K562 (cell line): ENCODE measurements around the gene TMLHE. TPM values are rescaled to one million over a fixed set of nuclear protein-coding genes. Genes with fewer than 3 reads are reported as not detected.

Source experiments
- ATAC-seq: fragments of 200-7000 bp; cut with Tn5 transposase; 3 replicates; pipeline ENCODE4 v1.9.1; 2020; ENCODE audit warnings: moderate library complexity
- BruUV-seq: library from RNA; stranded (reverse); fragments of 400-500 nt; replicated peaks from 2 replicates; lab custom pipeline; 2021; lab: Mats Ljungman, UMichigan
- CTCF ChIA-PET: fragments of 300-600 bp; formaldehyde crosslinking; extraction: SDS; loops from one replicate; lab custom pipeline; 2021; ENCODE audit warnings: low intra/inter-chr PET ratio; lab: Yijun Ruan, JAX
- POLR2A ChIA-PET: fragments of 300-600, 350-650 bp; sonication (Branson Sonifier 250); formaldehyde crosslinking; extraction: SDS; loops from one replicate; lab custom pipeline; 2021; ENCODE audit warnings: antibody characterized with exemption, inconsistent platforms; lab: Yijun Ruan, JAX
- DNase-seq, 4 experiments: peaks; one replicate each; pipeline versions ENCODE4 v3.0.0 to v3.0.0-alpha.2; 2011 to 2018; ENCODE audit warnings: low spot score in 3 of 4, mixed read lengths in 3 of 4; ENCODE audit errors: extremely low read depth in 1 of 4
- FAIRE-seq: peaks from 2 replicates; lab custom pipeline; 2011; peaks lifted over from hg19 to GRCh38; lab: Jason Lieb, UNC
- H2AFZ ChIP-seq: 2 replicates; pipeline ENCODE4 v1.6.0; 2011; ENCODE audit warnings: low read depth, low read length, control low read depth, inconsistent platforms
- H3K27ac ChIP-seq: fragments of 200-600 bp; 3 replicates; pipeline ENCODE4 v1.8.0; 2011; ENCODE audit warnings: low read depth, mild to moderate bottlenecking, control low read depth, inconsistent platforms, low read length, moderate library complexity, mixed read lengths; ENCODE audit errors: extremely low read depth
- H3K27me3 ChIP-seq, 2 experiments: fragments of 300-600 bp in 1 of 2; 2 replicates in 1 of 2; 3 replicates in 1 of 2; pipeline versions ENCODE4 v1.6.0 to v1.8.0; 2011; ENCODE audit warnings: inconsistent platforms in 2 of 2, low read length in 2 of 2, mild to moderate bottlenecking in 1 of 2, mixed read lengths in 1 of 2, moderate library complexity in 1 of 2; ENCODE audit not compliant: control insufficient read depth in 2 of 2, insufficient read depth in 2 of 2
- H3K36me3 ChIP-seq: fragments of 300-600 bp; 3 replicates; pipeline ENCODE4 v1.8.0; 2011; ENCODE audit warnings: mild to moderate bottlenecking, low read length, inconsistent platforms; ENCODE audit not compliant: control insufficient read depth, insufficient read depth
- H3K4me1 ChIP-seq, 2 experiments: fragments of 200-600 bp in 1 of 2; replicated peaks in 1 of 2; 2 replicates in 1 of 2; 3 replicates in 1 of 2; pipeline versions ENCODE4 v1.5.1 to v1.8.0; 2011; ENCODE audit warnings: inconsistent platforms in 2 of 2, low read length in 2 of 2, mild to moderate bottlenecking in 1 of 2, mixed read lengths in 1 of 2, moderate library complexity in 1 of 2; ENCODE audit not compliant: control insufficient read depth in 2 of 2, insufficient read depth in 2 of 2
- H3K4me2 ChIP-seq: 2 replicates; pipeline ENCODE4 v1.6.1; 2011; ENCODE audit warnings: low read length, control low read depth, inconsistent platforms, mixed read lengths; ENCODE audit not compliant: insufficient read depth
- H3K4me3 ChIP-seq: fragments of 200-600 bp; sonication (generic), shearing (Covaris generic); 2 replicates; pipeline ENCODE4 v1.5.1; 2016; ENCODE audit warnings: control low read depth, inconsistent platforms
- H3K79me2 ChIP-seq: fragments of 200-600 bp; 3 replicates; pipeline ENCODE4 v1.8.0; 2011; ENCODE audit warnings: low read length, inconsistent platforms; ENCODE audit not compliant: control insufficient read depth, insufficient read depth
- H3K9ac ChIP-seq, 2 experiments: 2 replicates each; pipeline versions ENCODE4 v1.6.0 to v1.6.1; 2011; ENCODE audit warnings: low read depth in 2 of 2, low read length in 2 of 2, control low read depth in 1 of 2, inconsistent platforms in 1 of 2, mild to moderate bottlenecking in 1 of 2, mixed read lengths in 1 of 2; ENCODE audit not compliant: insufficient read depth in 1 of 2
- H3K9me1 ChIP-seq: one replicate; pipeline ENCODE4 v1.6.0; 2011; ENCODE audit warnings: inconsistent platforms, mild to moderate bottlenecking, low read length, moderate library complexity; ENCODE audit not compliant: control insufficient read depth, insufficient read depth
- H3K9me3 ChIP-seq: replicated peaks from 2 replicates; pipeline ENCODE4 v1.5.1; 2011; ENCODE audit warnings: low read depth, low read length, inconsistent platforms; ENCODE audit not compliant: control insufficient read depth, insufficient read depth
- H4K20me1 ChIP-seq: replicated peaks from 2 replicates; pipeline ENCODE4 v1.6.1; 2011; ENCODE audit warnings: low read length, inconsistent platforms, mixed read lengths; ENCODE audit not compliant: control insufficient read depth, insufficient read depth
- ASH1L ChIP-seq: fragments of 450-650 bp; IDR thresholded peaks from 2 replicates; pipeline ENCODE4 v1.6.1; 2018; ENCODE audit warnings: borderline replicate concordance, mild to moderate bottlenecking, low read depth; ENCODE audit not compliant: partially characterized antibody
- BRD9 ChIP-seq: fragments of 450-650 bp; IDR thresholded peaks from 2 replicates; pipeline ENCODE4 v1.6.1; 2018; ENCODE audit warnings: low read depth; ENCODE audit not compliant: partially characterized antibody
- CHD2 ChIP-seq: IDR thresholded peaks from 2 replicates; pipeline ENCODE4 v1.6.1; 2011; ENCODE audit warnings: low read depth, low read length
- HNRNPL ChIP-seq: fragments of 200-400 bp; formaldehyde crosslinking; IDR thresholded peaks from 2 replicates; pipeline ENCODE4 v1.6.1; 2017; ENCODE audit warnings: low read depth, mild to moderate bottlenecking, low read length
- KDM2B ChIP-seq: fragments of 250-450 bp; sonication (Bioruptor Pico); IDR thresholded peaks from 2 replicates; pipeline ENCODE4 v1.8.0; 2021; ENCODE audit warnings: mild to moderate bottlenecking, moderate library complexity
- NR2C2 ChIP-seq, 2 experiments: fragments of 200-800 bp in 1 of 2; sonication (Bioruptor generic) in 1 of 2; sonication (generic) in 1 of 2; formaldehyde crosslinking in 1 of 2; IDR thresholded peaks; 2 replicates each; pipeline versions ENCODE4 v1.6.1 to v1.8.0; 2016 to 2022; ENCODE audit warnings: mild to moderate bottlenecking in 1 of 2, missing compliant biosample characterization in 1 of 2, missing genetic modification characterization in 1 of 2, missing genetic modification reagents in 1 of 2
- RNF2 ChIP-seq: sonication (generic); IDR thresholded peaks from 2 replicates; pipeline ENCODE4 v1.6.1; 2016
- SREBF1 ChIP-seq: fragments of 150-350 bp; IDR thresholded peaks from 2 replicates; pipeline ENCODE4 v1.6.1; 2014; ENCODE audit warnings: antibody characterized with exemption, low read depth, low read length, borderline replicate concordance
- ZFPM2 ChIP-seq: fragments of 250-450 bp; sonication (Bioruptor Pico); IDR thresholded peaks from 2 replicates; pipeline ENCODE4 v1.5.1; 2022; ENCODE audit warnings: mild to moderate bottlenecking
- ZNF764 ChIP-seq: fragments of 250-450 bp; sonication (Bioruptor Pico); IDR thresholded peaks from 2 replicates; pipeline ENCODE4 v1.4.0; 2020; ENCODE audit warnings: low read depth, mild to moderate bottlenecking, moderate library complexity
- WGBS: fragments of 100-300 bp; shearing (Covaris generic); methylation state at CpG from one replicate; pipeline ENCODE4 v1.1.6; 2016; ENCODE audit warnings: low coverage, mixed read lengths; ENCODE audit not compliant: insufficient coverage; ENCODE audit errors: missing lambda C conversion rate; 5-methylcytosine and 5-hydroxymethylcytosine counted together
- in situ Hi-C: fragments of 300-500 bp; cut with MboI; formaldehyde crosslinking; loops from 4 replicates; pipeline ENCODE4 v1.15.0; 2018; ENCODE audit warnings: inconsistent platforms, mixed read lengths
- intact Hi-C: fragments of 100-400 bp; cut with micrococcal nuclease; formaldehyde crosslinking; loops from 2 replicates; pipeline ENCODE4 v1.14.2; 2022
- polyA plus RNA-seq, 8 experiments: library from polyadenylated mRNA; depleted of rRNA in 4 of 8; stranded (reverse) in 5 of 8; unstranded in 3 of 8; fragments of >200 nt; fragmentation: Nextera tagmentation in 2 of 8; fragmentation: Illumina TruSeq in 1 of 8; extraction: Ambion mirVana in 2 of 8; extraction: Trizol in 1 of 8; gene quantifications; 2 replicates each; pipeline versions ENCODE4 v1.2.1 to v1.2.3, GENCODE V29; 2011 to 2014; ENCODE audit warnings: inconsistent platforms in 1 of 8, missing spikeins in 1 of 8
- total RNA-seq, 7 experiments: library from RNA; depleted of rRNA in 6 of 7; stranded (reverse); fragments of >200 nt in 6 of 7; fragmentation: Illumina TruSeq in 2 of 7; extraction: Trizol in 2 of 7; gene quantifications; 2 replicates each; pipeline versions ENCODE4 v1.2.1 to v1.2.3, GENCODE V29; 2011 to 2021; ENCODE audit warnings: low replicate concordance in 1 of 7
- TF ChIP-seq, protein P1 (sequence below): sonication (generic); formaldehyde crosslinking; IDR thresholded peaks from 2 replicates; pipeline ENCODE4 v1.8.1; 2023; ENCODE audit warnings: mild to moderate bottlenecking, missing genetic modification reagents
- TF ChIP-seq, protein P2 (sequence below): fragments of 250-450 bp; sonication (Bioruptor Pico); IDR thresholded peaks from 2 replicates; pipeline ENCODE4 v1.4.0; 2020; ENCODE audit warnings: mild to moderate bottlenecking, moderate library complexity, borderline replicate concordance
- TF ChIP-seq, protein P3 (sequence below): sonication (generic); formaldehyde crosslinking; IDR thresholded peaks from 2 replicates; pipeline ENCODE4 v1.8.0; 2022; ENCODE audit warnings: mild to moderate bottlenecking, missing genetic modification reagents
- TF ChIP-seq, protein P4 (sequence below): fragments of 250-450 bp; sonication (Bioruptor Pico); IDR thresholded peaks from 2 replicates; pipeline ENCODE4 v1.4.0; 2020; ENCODE audit warnings: mild to moderate bottlenecking
- TF ChIP-seq, protein P5 (sequence below): sonication (generic); formaldehyde crosslinking; IDR thresholded peaks from 2 replicates; pipeline ENCODE4 v1.8.0; 2022; ENCODE audit warnings: mild to moderate bottlenecking, missing genetic modification reagents

TMLHE gene
- total and polyA plus RNA-seq, 9 of the 15 experiments (the other 6 are each of a cell fraction or from before 2014, with no cell fraction given) = 6.5 to 34.3 (median 17.9) TPM

DNA sequence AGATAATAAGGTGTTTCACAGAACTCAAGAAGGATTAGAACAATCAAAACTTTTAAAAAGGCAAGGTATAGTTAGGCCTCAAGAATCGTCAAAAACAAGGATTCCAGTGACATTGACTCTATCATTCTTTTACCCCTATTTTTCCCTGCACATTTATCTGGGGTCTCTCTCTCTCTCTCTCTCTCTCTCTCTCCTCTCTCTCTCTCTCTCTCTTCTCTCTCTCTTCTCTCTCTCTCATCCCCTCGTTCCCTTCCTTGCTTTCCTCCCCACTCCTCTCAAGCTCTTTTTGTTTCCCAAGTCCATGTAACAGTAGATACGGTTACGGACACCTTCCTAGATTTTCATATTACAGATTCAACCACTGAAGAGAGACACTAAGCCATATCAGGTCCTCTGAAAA is 3.2 kb upstream of the TMLHE start:
- H3K9me1 ChIP-seq = no peaks in the 10 kb centered on the region
- no peaks in the 10 kb centered on the region for H4K20me1 ChIP-seq
- H2AFZ ChIP-seq = peak overlapping the region; percentile 22; the same call in 1 of the 2 replicates
- no peak for ATAC-seq
- peaks cover 2 to 6% of the 10 kb centered on the region in 2 experiments; a peak in 1 of 5 replicates for H3K4me1 ChIP-seq
- H3K79me2 ChIP-seq = peaks cover 24% of the 10 kb centered on the region
- H3K9me3 ChIP-seq = no peaks in the 10 kb centered on the region
- no peak overlapping the region for H3K27ac ChIP-seq
- no TSS peak for BruUV-seq
- H3K27me3 ChIP-seq = no peaks in the 10 kb centered on the region
- intact Hi-C loops (no loop called here), in situ Hi-C loops (no loop called here)
- H3K4me2 ChIP-seq = no peak overlapping the region
- no peak overlapping the region for H3K9ac ChIP-seq
- POLR2A ChIA-PET = no interaction called here
- no peak for FAIRE-seq
- no peak for DNase-seq
- CTCF ChIA-PET = no interaction called here
- H3K36me3 ChIP-seq = no peaks in the 10 kb centered on the region
- 64% methylated on average over 4 of the region's 4 CpGs for WGBS
- H3K4me3 ChIP-seq = no peak overlapping the region
- TF ChIP-seq HNRNPL = no peak
- TF ChIP-seq ZNF764 (CRISPR knock-in tag) = no peak
- no peak for TF ChIP-seq ASH1L
- no peak for TF ChIP-seq CHD2
- no peak for TF ChIP-seq ZFPM2 (CRISPR knock-in tag)
- no peak for TF ChIP-seq KDM2B (CRISPR knock-in tag)
- TF ChIP-seq NR2C2 (CRISPR knock-in tag; IDR thresholded peaks at IDR 0.05) = no peak
- TF ChIP-seq NR2C2 (tag; IDR thresholded peaks at IDR 0.05) = no peak
- TF ChIP-seq BRD9 = no peak
- TF ChIP-seq, protein P1, sequence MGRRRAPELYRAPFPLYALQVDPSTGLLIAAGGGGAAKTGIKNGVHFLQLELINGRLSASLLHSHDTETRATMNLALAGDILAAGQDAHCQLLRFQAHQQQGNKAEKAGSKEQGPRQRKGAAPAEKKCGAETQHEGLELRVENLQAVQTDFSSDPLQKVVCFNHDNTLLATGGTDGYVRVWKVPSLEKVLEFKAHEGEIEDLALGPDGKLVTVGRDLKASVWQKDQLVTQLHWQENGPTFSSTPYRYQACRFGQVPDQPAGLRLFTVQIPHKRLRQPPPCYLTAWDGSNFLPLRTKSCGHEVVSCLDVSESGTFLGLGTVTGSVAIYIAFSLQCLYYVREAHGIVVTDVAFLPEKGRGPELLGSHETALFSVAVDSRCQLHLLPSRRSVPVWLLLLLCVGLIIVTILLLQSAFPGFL (CRISPR knock-in tag) = no peak
- no peak for TF ChIP-seq SREBF1
- TF ChIP-seq, protein P2, sequence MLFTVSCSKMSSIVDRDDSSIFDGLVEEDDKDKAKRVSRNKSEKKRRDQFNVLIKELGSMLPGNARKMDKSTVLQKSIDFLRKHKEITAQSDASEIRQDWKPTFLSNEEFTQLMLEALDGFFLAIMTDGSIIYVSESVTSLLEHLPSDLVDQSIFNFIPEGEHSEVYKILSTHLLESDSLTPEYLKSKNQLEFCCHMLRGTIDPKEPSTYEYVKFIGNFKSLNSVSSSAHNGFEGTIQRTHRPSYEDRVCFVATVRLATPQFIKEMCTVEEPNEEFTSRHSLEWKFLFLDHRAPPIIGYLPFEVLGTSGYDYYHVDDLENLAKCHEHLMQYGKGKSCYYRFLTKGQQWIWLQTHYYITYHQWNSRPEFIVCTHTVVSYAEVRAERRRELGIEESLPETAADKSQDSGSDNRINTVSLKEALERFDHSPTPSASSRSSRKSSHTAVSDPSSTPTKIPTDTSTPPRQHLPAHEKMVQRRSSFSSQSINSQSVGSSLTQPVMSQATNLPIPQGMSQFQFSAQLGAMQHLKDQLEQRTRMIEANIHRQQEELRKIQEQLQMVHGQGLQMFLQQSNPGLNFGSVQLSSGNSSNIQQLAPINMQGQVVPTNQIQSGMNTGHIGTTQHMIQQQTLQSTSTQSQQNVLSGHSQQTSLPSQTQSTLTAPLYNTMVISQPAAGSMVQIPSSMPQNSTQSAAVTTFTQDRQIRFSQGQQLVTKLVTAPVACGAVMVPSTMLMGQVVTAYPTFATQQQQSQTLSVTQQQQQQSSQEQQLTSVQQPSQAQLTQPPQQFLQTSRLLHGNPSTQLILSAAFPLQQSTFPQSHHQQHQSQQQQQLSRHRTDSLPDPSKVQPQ (CRISPR knock-in tag) = no peak
- TF ChIP-seq, protein P3, sequence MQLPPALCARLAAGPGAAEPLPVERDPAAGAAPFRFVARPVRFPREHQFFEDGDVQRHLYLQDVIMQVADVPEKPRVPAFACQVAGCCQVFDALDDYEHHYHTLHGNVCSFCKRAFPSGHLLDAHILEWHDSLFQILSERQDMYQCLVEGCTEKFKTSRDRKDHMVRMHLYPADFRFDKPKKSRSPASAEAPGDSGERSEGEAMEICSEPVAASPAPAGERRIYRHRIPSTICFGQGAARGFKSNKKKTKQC (CRISPR knock-in tag) = no peak
- TF ChIP-seq, protein P4, sequence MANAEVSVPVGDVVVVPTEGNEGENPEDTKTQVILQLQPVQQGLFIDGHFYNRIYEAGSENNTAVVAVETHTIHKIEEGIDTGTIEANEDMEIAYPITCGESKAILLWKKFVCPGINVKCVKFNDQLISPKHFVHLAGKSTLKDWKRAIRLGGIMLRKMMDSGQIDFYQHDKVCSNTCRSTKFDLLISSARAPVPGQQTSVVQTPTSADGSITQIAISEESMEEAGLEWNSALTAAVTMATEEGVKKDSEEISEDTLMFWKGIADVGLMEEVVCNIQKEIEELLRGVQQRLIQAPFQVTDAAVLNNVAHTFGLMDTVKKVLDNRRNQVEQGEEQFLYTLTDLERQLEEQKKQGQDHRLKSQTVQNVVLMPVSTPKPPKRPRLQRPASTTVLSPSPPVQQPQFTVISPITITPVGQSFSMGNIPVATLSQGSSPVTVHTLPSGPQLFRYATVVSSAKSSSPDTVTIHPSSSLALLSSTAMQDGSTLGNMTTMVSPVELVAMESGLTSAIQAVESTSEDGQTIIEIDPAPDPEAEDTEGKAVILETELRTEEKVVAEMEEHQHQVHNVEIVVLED (CRISPR knock-in tag) = no peak
- TF ChIP-seq RNF2 = no peak
- TF ChIP-seq, protein P5, sequence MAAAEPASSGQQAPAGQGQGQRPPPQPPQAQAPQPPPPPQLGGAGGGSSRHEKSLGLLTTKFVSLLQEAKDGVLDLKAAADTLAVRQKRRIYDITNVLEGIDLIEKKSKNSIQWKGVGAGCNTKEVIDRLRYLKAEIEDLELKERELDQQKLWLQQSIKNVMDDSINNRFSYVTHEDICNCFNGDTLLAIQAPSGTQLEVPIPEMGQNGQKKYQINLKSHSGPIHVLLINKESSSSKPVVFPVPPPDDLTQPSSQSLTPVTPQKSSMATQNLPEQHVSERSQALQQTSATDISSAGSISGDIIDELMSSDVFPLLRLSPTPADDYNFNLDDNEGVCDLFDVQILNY (CRISPR knock-in tag) = no peak
